ENCODE measurements around the gene RTEL1.

GRCh38 chr20:63675681-63676368 lies 17.7 kb downstream of the RTEL1 start:
- no peak for TF ChIP-seq CTCF (IDR thresholded peaks at IDR 0.05)
- TF ChIP-seq POLR2A (IDR thresholded peaks at IDR 0.05): no peak

All from right lobe of liver (tissue), 4 donors.